NB4 (cell line): ENCODE results near the gene CENPB.

Experiments
- MYC ChIP-seq: IDR thresholded peaks from 2 replicates; pipeline ENCODE4 v1.6.1; 2011; ENCODE audit warnings: low read depth, low read length
- POLR2A ChIP-seq: IDR thresholded peaks from 2 replicates; pipeline ENCODE4 v1.6.1; 2011; ENCODE audit warnings: mild to moderate bottlenecking; ENCODE audit not compliant: insufficient read length; ENCODE audit errors: extremely low read depth
- TF ChIP-seq, protein P1 (sequence below): IDR thresholded peaks from one replicate; pipeline ENCODE4 v1.5.1; 2012; ENCODE audit warnings: low read depth, low read length

GRCh38 chr20:3794701-3795420 lies 8.3 kb upstream of the CENPB start:
- TF ChIP-seq, protein P1, sequence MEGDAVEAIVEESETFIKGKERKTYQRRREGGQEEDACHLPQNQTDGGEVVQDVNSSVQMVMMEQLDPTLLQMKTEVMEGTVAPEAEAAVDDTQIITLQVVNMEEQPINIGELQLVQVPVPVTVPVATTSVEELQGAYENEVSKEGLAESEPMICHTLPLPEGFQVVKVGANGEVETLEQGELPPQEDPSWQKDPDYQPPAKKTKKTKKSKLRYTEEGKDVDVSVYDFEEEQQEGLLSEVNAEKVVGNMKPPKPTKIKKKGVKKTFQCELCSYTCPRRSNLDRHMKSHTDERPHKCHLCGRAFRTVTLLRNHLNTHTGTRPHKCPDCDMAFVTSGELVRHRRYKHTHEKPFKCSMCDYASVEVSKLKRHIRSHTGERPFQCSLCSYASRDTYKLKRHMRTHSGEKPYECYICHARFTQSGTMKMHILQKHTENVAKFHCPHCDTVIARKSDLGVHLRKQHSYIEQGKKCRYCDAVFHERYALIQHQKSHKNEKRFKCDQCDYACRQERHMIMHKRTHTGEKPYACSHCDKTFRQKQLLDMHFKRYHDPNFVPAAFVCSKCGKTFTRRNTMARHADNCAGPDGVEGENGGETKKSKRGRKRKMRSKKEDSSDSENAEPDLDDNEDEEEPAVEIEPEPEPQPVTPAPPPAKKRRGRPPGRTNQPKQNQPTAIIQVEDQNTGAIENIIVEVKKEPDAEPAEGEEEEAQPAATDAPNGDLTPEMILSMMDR, result no peak
- no peak for TF ChIP-seq POLR2A
- TF ChIP-seq MYC, result no peak
